HUDEP-2 (cell line): ENCODE data around the gene KRTAP4-5.
"Not testable (repeated sequence)": the region's sequence is repeated elsewhere in the genome, so short reads cannot be mapped to it uniquely, and the experiment has no call there.

ENCODE experiments used
- DNase-seq, 76 experiments: peaks; one replicate each; lab custom pipeline; 2025; ENCODE audit not compliant: unreplicated experiment in 76 of 76; lab: John Stamatoyannopoulos, UW

KRTAP4-5 gene

DNA sequence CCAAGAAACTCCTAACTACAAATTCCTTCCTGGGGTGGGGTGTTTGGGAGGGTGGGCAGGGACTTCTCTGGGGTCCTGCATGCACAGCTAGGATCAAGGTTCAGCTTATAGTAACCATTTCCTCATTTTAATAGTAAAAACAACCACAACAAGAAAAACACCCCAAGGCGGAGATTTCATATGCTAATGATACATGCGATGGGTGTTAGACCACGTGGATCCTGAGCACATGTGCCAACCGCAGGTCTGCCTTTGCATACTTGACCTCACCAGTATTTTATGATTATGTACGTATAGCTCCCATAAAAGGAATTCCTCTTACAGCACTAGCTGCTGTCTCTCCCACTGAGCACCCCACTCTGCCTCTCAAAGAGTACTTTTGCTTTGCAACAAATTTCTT, 33.3 kb downstream of the KRTAP4-5 start:
- no peak for DNase-seq

- DNase-seq = no peak
Observed at GRCh38 chr17:41111151-41111885, 38.3 kb downstream of the KRTAP4-5 start.

- not testable (repeated sequence) for DNase-seq
Observed at GRCh38 chr17:41108728-41109386, 40.8 kb downstream of the KRTAP4-5 start.

- no peak for DNase-seq
Observed at GRCh38 chr17:41107941-41108450, 41.6 kb downstream of the KRTAP4-5 start.

GRCh38 chr17:41105347-41105746, 44.3 kb downstream of the KRTAP4-5 start, which contains the start of gene KRTAP4-9:
TSS of gene KRTAP4-9 (plus strand) at chr17:41105389. CDS start at chr17:41105389, 0 bp downstream.
- not testable (repeated sequence) for DNase-seq

GRCh38 chr17:41104386-41105038, 45.1 kb downstream of the KRTAP4-5 start:
- not testable (repeated sequence) for DNase-seq

DNA sequence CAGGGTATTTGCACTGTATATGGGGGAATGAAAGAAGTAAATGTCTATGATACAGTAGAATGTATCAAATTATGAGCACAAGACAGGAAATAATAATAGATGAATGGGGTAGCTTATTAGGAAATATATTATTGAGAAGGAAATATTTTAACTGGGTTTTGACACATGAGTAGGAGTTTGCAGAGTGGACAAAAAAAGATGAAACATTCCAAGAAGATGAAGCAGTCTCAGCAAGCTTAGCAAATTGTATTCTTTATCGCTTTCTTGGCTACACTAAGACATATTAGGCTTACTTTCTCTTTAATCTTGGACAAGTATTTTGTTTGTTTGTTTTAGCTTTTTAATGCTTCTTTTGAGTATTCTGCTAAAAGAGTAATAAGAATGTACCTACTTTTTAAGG, 45.7 kb downstream of the KRTAP4-5 start:
- DNase-seq = no peak

DNA sequence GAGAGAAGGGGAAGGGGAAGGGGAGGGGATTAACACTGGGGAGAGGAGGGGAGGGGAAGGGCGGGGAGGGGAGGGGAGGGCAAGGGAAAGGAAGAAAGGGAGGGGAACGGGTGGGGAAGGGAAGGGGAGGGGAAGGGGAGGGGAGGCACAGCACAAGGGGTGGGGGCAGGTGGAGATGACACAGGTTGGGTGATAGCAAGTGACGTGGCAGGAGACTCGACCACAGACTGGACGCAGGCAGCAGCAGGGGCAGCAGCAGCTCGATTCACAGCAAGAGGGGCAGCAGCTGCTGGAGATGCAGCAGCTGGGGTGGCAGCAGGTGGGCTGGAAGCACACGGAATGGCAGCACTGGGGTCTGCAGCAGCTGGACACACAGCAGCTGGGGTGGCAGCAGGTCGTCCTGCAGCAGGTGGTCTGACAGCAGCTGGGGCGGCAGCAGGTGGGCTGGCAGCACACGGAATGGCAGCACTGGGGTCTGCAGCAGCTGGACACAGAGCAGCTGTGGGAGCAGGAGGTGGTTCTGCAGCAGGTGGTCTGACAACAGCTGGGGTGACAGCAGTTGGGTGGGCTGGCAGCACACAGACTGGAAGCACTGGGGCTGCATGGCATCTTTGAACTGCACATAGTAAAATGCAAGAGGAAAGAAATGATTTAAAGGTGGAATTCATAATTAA, 47.9 kb downstream of the KRTAP4-5 start, which contains the start of gene KRTAP4-16:
TSS of gene KRTAP4-16 (minus strand) at position 624 of the 674 bp plus-strand sequence. CDS start at position 624, 0 bp downstream.
- no peak for DNase-seq

GRCh38 chr17:41099682-41100480, 49.7 kb downstream of the KRTAP4-5 start:
- DNase-seq = not testable (repeated sequence)
